HG02840 (cell line): ENCODE measurements around the gene CCS.
"Not testable (repeated sequence)": the region's sequence is repeated elsewhere in the genome, so short reads cannot be mapped to it uniquely, and the experiment has no call there.

Experiments
- ATAC-seq: cut with Tn5 transposase; IDR thresholded peaks from one replicate; pipeline ENCODE4 v1.9.1; 2021; ENCODE audit warnings: mild to moderate bottlenecking, moderate library complexity, moderate number of reproducible peaks; ENCODE audit not compliant: unreplicated experiment, low FRiP score

The CCS gene

DNA sequence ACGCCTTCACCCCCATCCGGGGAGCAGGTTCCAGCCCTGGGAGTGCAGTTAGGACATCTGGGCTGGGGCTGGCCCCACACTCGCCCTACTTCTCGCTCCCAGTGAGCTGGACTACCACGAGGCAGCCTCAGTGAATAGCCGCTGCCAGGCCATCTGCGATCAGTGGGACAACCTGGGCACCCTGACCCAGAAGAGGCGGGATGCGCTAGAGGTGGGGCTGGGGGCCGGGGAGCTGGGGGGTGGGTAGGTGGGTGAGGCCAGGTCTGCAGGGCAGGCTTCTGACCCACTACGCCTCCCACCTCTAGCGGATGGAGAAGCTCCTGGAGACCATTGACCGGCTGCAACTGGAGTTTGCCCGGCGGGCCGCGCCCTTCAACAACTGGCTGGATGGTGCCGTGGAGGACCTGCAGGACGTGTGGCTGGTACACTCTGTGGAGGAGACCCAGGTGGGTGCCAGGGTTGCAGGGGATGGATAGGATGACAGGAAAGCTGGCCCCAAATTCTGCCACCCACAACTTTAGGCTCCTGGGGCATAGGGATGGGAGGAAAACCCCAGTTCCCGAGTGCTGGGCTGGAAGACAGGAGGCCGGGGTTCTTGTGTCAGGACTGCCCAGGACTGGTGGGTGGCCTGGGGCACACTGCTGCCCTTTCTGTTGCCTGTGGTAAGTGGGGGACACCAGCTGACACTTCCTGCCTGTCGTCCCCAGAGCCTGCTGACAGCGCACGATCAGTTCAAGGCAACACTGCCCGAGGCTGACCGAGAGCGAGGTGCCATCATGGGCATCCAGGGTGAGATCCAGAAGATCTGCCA lies 32.9 kb upstream of the CCS start:
- ATAC-seq: no peak

DNA sequence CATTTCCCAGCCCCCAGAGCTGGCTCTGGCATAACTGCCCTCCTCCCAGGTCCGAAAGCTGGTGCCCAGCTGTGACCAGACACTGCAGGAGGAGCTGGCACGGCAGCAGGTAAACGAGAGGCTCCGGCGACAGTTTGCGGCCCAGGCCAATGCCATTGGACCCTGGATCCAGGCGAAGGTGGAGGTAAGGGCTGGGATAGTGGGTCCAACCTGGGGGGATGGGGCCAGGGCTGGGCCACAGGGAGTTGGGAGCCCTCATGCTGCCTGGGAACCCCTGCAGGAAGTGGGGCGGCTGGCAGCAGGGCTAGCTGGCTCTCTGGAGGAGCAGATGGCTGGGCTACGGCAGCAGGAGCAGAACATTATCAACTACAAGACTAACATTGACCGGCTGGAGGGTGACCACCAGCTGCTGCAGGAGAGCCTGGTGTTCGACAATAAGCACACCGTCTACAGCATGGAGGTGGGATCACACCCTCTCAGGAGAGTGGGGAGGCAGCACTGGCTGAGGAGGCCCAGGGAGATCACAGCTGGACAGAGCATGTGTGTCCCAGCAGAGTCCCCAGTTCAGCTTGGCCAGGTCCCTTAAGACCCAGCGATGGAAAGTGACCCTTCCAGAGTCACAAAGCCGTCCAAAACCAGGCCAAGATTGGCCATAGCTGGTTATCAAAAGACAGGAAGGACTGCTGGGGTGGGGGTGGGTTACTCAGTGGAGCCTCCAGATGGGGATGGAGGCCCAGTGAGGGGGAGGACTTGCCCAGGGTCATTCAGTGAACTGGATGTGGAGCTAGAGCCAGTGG lies 31.6 kb upstream of the CCS start:
- ATAC-seq: no peak

DNA sequence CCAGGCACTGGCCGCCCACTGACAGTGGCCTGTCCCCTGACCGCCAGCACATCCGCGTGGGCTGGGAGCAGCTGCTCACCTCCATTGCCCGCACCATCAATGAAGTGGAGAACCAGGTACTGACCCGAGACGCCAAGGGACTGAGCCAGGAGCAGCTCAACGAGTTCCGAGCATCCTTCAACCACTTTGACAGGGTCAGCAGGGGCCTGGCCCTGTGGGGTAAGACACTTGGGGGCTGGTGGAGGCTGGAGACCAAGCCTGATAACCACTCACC lies 31.1 kb upstream of the CCS start:
- no peak for ATAC-seq

DNA sequence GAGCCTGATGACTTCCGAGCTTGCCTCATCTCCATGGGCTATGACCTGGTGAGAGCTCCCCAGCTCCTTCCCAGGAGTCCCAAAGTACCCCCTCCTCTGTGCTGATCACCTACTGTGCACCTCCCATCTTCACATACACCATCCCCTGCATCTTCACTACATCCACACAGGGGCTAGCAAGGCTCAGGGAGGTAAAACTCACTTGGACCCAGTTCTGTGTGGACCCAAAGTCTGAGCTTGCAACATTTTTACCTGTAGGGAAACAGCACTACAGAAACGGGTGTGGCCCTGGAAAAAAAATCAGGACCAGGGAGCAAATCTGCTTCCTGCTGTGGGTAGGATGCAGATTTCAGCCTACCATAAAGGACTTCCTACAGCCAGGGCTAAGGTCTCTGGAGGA lies 30.7 kb upstream of the CCS start:
- ATAC-seq: no peak

DNA sequence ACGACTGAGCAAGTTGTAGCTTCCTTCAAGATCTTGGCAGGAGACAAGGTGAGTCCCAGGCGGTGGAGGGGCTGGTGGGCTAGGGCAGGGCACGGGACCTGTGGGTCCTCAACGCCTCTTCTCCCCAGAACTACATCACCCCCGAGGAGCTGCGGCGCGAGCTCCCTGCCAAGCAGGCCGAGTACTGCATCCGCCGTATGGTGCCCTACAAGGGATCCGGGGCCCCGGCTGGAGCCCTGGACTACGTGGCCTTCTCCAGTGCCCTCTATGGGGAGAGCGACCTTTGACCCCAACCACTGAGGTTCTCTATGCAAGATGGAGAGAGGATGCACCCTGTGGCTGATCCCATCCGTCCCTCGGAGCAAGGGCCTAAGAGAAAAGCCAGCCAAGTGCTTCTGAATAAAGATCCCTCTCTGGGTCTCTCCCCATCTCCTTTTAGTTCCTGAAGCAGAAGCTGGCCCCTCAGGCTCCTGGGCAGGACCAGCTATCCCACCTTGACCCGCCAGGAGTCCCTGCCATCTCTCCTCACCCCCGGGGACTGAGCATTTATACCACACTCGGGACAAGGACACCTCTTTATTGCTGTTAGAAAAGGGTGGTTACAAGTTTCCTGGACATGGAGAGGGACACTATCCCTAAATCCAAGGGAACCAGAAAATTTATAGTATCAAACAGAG lies 29.9 kb upstream of the CCS start:
- ATAC-seq: no peak

DNA sequence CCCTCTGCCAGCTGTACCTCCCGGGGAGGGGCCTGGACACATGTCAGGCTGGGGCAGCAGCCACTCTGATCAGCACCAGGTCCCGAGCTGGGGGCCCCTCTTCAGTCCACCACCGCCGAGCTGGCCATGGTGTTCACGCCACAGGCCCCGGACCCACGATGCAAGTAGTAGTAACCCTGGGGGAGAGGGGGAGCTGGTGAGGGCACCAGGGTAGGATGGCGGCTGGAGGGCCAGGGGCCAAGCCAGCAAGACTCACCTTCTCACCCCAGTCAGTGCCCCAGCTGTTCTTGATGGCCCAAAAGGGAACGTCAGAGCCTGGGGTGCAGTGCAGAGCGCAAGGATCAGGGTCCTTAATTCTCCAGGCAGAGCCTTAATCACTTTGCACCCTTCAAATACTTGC lies 29.2 kb upstream of the CCS start:
- no peak for ATAC-seq

DNA sequence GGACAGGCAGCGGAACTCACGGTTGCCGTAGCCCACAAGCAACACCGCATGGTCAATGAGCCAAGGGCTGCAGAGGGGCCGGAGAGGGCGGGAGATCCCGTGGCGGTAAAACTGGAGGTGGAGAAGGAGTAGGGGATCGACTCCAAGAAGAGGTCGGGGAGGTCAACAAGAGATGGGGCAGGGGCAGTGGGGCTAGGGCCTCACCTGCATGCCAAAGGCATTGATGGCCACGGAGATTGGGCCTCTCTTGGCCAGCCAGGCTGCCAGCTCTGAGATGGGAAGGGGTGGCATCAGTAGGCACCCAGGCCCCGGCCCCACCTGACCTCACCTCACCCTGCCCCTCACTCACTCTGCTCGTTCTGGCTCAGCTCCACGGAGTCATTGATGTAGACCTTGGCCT lies 28.4 kb upstream of the CCS start:
- no peak for ATAC-seq

DNA sequence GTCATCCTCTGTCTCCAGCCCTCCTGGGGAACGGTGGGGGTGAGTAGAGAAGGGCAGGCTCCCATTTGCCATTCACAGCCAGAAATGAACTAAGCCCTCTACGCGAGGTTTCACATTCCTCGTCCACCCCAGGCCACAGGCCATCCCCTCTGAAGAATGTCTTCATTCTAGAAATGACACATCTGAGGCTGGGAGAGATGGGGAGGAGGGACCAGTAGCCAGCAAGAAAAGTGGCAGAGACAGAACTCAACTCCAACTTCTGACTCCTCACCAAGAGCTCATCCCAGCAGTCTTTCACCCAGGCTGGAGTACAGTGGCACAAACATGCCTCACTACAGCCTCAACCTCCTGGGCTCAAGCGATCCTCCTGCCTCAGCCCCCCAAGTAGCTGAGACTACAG lies 28.0 kb upstream of the CCS start:
- ATAC-seq: no peak

DNA sequence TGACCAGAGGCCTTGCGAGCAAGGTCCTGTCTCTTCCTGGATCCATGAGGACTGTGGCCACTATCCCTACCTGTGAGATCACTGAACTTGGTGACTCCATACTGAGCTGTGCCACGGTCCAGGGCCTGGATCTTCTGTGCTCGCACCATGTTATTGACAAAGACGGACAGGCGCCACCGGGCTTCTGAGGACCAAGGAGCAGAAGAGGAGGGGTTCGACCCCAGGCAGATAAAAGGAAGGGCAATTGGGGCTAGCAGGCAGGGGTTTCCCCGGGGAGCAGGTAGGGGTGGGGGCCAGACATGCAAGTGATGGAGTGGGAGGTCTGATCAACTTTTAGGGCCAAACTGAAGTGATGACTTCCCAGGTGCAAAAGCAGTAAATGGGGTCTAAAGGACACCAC lies 26.8 kb upstream of the CCS start:
- no peak for ATAC-seq

DNA sequence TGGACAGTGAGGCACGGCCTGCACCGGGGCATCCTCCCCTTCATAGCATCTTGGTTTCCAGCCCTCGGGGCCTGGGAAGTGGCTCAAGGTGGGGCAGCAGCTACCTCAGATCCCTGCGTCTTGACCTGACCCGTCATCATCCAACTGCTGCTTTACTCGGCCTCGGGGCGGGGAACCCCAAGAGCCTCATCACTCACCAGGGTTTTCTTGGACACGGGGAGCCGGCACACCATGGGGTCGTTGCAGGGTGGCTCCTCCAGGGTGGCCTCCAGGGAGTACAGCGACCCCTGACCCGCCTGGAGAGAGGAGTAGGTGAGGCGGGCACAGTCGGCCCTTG lies 25.2 kb upstream of the CCS start:
- no peak for ATAC-seq

DNA sequence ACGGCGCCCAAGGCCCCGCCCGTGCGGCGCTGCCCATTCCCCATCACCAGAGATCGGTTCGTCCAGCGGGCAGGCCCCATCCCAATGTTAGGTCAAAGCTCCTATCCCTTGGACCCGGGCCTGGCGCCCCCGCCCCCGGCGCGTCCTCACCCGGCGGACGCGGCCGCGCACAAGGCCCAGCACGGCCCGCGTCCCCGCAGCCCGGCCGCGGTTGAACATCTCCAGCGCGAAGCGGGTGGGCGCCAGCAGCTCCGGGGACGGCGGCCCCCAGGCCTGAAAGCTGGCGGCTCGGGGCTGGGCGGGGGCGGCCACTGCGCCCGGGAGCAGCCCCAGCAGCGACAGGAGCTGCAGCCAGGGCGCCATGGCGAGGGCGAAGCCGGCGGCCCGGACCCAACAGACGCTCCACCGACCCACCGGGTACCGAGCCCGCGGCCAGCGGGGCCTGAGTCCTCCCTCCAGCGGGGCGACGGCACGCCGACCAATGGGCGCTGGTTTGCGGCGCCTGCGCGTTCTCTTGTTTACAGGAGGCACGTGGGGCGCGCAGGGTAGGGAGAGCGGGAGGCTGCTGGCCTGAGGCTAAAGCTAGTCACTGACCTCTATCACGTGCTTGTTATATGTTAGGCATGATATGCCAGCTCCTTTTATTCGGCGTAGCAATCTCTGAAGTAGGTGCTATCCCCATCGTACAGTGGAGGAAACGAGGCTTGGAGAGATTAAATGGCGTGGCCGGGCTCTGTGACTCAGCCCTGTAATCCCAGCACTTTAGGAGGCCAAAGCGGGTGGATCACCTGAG lies 24.7 kb upstream of the CCS start, which contains the start of gene CTSF:
TSS of gene CTSF (minus strand) at position 483 of the 793 bp plus-strand sequence. CDS start at position 363, 120 bp downstream.
- ATAC-seq: no peak

DNA sequence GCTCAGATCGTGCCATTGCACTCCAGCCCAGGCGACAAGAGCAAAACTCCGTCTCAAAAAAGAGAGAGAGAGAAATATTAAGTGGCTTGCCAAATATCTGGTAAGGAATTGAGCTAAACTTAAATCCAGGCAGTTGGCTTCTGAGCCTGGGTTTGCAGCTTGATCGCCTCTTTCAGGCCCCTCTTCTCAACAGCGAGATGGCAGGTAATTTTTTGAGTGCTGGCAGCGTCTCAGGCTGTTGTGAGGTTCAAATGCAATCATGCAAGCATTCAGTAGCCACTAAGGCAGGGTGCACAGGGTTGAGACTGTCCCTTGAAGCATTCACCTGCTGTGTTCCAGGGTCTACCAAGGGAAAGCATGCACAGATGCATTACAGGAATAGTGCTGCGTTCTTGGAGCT lies 23.9 kb upstream of the CCS start:
- ATAC-seq: no peak

DNA sequence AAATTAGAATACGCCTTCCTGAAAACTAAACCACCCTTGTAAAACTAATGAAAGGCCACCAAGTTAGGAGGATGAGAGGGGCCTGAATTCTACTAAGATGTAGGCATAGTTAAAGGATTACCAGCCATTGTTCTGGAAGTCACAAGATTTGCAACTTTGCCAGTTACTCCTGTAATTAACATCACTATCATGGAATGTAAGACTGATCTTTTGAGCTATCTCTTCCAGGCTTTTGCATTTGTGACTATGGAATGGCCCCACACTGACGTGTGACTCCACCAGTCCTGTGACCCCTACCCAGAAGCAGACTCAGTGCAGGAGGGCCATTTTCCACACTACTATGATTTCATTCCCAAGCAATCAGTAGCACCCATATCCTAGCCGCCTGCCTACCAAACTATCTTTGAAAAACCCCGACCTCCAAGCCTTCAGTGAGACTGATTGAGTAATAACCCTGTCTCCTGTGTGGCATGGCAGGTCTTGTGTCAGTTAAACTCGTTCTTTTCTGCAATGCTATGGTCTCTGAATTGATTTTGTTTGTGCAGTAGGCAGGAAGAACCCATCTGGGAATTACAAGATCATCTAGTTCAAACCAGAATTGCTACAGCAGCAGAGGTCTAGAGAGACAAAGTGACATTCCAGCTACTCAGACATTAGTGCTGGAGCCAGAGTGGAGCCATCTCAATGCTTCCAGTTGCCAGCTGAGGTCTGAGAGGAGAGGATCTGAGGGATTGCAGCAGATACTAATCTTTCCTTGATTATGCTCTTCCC lies 22.7 kb upstream of the CCS start:
- ATAC-seq: no peak

DNA sequence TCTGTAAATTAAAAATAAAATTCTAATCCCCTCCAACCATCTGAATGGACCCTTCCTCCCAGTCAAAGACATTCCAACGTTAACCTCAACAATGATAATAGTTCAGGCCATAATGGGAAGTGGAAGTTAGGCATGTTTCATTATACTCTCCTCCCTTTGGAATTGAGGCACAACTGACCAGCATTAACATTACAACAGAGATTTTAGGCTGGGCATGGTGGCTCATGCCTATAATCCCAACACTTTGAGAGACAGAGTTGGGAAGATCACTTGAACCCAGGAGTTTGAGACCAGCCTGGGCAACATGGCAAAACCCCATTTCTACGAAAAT lies 22.2 kb upstream of the CCS start:
- ATAC-seq: no peak

DNA sequence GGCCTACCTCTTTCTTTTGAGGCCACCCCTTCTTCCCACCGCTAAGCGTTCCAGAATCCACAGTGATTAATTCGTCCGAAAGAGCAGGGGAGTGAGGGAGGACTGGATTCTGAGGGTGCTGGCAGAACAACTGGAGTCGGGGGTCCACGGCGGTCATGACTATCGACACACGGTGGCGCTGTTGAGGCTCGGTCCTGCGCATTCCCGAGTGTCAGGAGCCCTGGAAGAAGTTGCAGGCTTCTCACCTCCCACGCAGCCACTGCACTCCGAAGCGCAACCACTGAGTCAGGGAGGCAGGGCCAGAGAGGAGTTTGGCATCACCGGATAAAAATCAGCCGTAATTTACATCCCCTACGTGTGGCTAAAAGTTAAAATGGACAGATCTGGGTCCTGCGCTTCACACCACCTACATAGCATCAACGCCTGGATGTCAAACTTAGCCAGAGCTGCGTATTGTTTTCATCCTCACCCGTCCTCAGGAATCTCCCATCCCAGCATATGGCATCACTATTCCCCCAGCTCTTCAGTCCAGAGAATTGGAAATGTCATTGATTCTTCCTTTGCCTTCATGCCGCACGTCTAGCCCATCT lies 13.9 kb upstream of the CCS start:
- ATAC-seq: no peak

DNA sequence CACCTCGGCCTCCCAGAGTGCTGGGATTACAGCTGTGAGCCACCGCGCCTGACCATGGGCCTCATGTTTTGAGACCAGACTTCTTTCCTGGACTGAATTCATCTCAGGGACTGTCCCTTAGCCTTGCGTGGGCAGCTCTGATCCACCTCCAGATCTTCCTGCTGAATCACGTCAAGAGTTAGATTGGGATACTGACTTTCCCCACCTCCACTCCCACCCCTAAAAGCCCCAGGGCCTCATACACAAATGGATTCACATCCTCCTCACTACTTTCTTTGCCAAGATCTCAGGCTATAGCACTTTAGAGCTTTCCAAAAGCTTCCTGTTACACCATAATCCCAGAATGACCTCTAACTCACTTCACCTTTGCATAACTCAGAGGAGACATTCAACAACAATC lies 12.2 kb upstream of the CCS start:
- no peak for ATAC-seq

DNA sequence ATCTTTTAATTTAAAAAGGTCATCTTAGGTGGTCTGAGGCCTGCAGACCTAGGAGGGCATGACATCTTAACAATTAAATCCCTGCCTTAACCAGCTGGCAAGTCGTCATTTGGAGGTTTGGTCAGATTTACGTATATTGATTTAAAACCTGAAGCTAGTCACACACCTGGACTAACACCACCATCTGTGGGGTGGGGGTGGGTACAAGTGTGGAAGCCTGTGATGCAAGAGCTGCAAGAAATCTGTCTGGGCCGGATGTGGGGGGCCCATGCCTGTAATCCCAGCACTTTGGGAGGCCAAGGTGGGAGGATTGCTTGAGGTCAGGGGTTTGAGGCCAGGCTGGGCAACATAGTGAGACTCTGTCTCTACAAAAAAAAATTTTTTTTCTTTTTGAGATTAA lies 11.7 kb upstream of the CCS start:
- no peak for ATAC-seq

DNA sequence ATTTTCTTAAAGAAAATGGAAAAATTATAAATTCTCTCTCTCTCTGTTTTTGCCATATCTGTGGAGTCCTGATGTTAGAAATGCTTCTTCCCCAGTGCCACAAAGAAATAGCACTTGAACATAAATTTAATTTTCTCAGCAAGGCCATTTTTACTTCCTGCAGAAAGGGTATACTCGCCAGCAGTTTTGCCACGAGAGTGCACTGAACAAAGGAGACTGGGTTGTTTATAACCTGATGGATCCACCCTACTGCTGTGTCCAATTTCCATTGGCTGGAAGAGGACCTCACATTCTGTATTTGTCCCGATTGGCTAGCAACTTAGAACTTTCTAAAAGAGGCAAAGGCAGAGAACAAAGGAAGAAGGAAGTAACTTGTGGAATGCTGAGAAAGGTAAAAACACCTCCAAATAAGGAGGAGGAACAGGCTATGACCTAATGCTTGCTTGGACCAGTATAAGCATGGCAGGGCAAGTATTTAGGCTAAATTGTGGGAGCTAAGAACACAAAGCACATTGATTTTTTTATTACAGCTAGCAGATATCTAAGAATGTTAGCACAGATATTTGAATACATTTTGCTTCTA lies 10.3 kb upstream of the CCS start:
- ATAC-seq: not testable (repeated sequence)

DNA sequence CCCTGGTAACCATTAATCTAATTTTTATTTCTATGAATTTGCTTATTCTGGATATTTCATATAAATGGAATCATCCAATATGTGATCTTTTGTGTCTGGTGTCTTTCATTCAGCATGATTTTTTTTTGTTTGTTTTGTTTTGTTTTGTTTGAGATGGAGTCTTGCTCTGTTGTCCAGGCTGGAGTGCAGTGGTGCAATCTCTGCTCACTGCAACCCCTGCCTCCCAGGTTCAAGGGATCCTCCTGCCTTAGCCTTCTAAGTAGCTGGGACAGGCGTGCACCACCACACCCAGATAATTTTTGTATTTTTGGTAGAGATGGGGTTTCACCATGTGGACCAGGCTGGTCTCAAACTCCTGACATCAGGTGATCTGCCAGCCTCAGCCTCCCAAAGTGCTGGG lies 7.5 kb upstream of the CCS start:
- not testable (repeated sequence) for ATAC-seq

DNA sequence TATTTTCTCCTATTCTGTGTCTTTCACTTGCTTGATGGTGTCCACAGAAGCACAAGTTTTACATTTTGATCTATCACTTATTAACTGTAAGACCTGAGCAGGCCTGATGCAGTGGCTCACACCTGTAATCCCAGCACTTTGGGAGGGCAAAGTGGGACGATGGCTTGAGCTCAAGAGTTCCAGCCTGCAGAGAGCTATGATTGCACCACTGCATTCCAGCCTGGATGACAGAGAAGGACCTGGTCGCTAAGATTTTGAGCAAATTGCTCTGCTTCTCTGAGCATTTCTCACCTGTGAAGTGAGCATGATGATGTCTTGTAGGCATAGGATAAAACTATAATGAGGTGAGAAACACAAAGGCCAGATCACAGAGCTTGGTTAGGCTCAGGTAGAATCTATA lies 6.8 kb upstream of the CCS start:
- ATAC-seq: no peak
